ENCODE measurements around the gene DUSP12.

Gene DUSP12

GRCh38 chr1:161771973-161772372, 22.4 kb downstream of the DUSP12 start:
- DNase-seq: no peak

DNA sequence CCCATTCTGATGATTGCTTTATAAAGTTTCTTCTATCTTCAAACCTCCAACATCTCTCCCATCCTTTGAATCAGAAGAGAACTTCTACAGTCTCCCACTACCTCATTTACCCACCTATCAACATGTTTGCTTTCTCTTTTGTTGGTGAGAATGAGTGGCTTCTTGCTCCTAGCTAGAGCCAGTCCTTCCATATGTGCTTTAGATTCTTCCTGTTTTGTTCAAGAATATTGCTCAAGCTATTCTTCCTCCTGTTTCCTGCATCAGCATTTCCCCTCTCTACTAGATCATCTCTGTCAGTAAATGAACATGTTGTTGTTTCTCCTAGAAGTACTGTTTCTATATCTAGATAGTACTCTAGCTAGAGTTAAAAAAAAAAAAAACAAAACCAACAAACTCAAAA, 22.8 kb downstream of the DUSP12 start:
- DNase-seq: no peak

- DNase-seq: no peak
Measured at GRCh38 chr1:161773791-161774190, 24.2 kb downstream of the DUSP12 start.

- DNase-seq: no peak
Measured at GRCh38 chr1:161777261-161777660, 27.7 kb downstream of the DUSP12 start.

DNA sequence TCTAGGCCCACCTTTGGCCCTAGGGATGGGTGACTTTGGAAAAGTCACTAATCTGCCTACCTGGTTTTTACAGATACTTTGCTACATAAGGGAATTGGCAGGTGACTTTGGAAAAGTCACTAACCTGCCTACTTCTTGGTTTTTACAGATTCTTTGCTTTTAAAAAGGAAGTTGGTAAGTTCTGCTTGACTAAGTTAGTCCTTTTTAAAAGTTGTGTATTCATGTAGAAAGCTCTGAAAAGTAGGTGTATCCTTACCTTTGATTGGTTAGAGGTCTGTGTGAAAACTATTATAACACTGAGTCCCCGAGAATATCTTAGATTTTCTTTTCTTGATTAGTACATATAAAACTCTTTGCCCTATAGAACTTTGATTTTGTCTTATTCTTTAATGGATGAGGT, 28.9 kb downstream of the DUSP12 start:
- no peak for DNase-seq

DNA sequence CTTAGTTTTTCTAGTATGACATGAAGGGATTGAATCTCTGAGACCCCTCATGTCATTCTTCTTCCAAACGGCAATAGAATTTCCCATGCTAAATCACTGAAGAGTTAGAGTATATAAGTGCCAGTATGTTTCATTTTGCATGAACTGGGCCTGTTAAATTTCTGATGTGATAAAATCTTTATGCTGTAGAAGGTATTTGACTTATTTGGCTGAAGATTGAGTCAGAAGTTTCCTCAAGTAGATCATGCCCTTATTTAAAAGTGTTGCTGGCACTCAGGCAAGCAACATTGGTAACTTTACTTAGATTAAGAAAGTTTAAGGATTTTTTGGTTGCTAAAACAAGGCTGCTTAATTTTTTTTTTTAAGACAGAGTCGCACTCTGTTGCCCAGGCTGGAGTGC, 29.8 kb downstream of the DUSP12 start:
- DNase-seq: no peak

GRCh38 chr1:161781995-161782394, 32.4 kb downstream of the DUSP12 start:
- no peak for DNase-seq

GRCh38 chr1:161782886-161783285, 33.3 kb downstream of the DUSP12 start:
- no peak for DNase-seq

- DNase-seq: no peak
Measured at GRCh38 chr1:161784968-161785367, 35.4 kb downstream of the DUSP12 start.

DNA sequence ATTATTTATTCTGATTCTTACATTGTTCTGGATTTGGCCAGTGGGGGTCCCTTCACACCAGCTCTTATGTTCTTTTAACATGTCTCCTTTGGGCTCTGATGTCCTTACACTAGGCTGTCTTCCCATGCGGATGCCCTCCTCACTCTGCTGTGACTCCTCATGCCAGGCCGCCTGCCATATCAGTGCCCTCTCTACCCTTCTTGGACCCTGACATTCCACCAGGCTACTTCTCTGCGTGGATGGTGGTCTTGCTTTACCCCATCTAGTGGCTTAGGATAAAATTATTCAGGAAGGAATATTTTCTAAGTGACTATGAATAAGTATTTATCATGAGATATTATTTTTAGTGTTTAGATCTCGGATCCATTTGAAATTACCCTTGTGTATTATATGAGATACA, 37.8 kb downstream of the DUSP12 start:
- DNase-seq: no peak

DNA sequence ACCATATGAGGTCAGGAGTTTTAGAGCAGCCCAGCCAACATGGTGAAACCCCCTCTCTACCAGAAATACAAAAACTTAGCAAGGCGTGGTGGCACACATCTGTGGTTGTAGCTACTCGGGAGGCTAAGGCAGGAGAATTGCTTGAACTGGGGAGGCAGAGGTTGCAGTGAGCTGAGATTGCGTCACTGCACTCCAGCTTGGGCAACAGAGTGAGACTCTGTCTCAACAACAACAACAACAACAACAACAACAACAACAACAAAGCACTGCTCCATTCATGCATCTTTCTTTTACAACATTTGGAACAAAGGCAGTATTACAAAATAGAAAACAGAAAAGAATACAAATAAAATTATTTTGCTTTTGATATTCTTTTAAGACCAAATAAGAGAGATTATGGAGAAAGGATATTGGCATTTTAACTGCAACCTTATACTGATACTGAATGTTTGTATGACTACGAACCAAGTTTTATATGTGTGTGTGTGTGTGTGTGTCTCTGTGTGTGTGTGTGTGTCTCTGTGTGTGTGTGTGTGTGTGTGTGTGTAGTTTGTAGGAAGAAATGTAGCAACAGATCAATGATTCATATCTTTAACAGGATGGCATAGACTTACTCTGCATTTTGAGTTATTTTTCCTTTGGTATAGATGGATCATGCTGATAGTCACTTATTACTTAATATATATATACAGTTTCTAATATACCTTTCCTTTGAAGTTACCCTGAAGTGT, 41.2 kb downstream of the DUSP12 start:
- no peak for DNase-seq

DNA sequence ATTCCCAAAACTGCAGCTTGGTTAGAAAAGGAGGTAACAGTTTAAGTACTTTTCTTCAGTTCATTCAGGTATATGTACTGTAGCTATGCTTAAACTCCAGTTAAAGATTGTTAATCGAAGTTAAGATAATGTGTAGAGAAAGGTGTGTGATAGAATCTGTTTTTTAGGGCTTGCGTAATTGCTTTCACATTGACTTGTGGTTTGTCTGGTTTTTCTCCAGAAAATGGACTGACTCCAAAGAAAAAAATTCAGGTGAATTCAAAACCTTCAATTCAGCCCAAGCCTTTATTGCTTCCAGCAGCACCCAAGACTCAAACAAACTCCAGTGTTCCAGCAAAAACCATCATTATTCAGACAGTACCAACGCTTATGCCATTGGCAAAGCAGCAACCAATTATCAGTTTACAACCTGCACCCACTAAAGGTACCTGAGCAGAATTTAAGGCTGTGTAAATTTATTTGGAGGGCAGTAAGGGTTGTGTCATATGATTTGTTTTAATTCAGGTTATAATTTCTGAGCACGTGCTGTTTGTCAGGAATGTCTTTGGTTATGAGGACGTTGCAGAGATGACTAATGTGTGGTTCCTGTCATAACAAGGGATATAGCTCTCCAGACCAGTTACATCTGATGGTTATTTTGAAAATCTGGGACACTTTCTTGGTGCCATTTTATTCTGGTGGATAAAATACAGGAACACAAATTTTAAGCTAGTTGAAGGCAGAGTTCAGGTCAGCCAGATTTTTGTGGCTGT, 42.5 kb downstream of the DUSP12 start:
- DNase-seq: no peak

- DNase-seq: peak; percentile 81
Measured at GRCh38 chr1:161792740-161793139, 43.2 kb downstream of the DUSP12 start.

GRCh38 chr1:161799792-161800191, 50.2 kb downstream of the DUSP12 start:
- no peak for DNase-seq

GRCh38 chr1:161801955-161802354, 52.4 kb downstream of the DUSP12 start:
- DNase-seq: no peak

- no peak for DNase-seq
Measured at GRCh38 chr1:161803181-161803580, 53.6 kb downstream of the DUSP12 start.

- DNase-seq: no peak
Measured at GRCh38 chr1:161805399-161806197, 56.0 kb downstream of the DUSP12 start.

Measured in hematopoietic multipotent progenitor cell treated with erythropoietin and hydrocortisone succinate and interleukin-3 and kit ligand, for 8 days (in vitro differentiated cells).